GM21360 (cell line): Measurements from ENCODE around the gene MAZ.
"Not testable (repeated sequence)": the region's sequence is repeated elsewhere in the genome, so short reads cannot be mapped to it uniquely, and the experiment has no call there.

Experiments used
- ATAC-seq: cut with Tn5 transposase; IDR thresholded peaks from one replicate; pipeline ENCODE4 v1.9.1; 2021; ENCODE audit warnings: mild to moderate bottlenecking, moderate library complexity; ENCODE audit not compliant: unreplicated experiment

The MAZ gene

DNA sequence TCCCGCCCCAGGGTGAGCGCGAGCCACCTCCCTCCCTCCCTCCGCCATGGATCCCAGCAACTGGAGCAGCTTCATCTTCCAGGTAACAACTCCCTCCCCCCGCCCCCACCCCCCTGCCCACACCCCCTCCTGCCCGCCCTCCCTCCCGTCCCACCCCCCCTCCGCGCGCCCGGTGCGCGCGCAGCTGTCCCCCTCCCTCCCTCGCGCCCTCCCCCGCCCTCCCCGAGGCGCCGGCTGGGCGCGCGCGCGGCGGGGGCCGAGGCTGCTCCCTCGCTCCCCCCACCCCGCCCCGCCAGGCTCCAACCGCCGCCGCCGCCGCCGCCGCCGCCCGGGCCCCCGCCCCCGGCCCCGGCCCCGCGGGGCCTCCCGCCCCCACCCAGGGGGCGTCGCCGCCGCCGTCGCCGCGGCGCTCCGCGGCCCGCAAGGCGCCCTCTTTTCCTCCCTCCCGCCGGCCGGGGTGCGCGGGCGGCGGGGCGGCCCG, at the start of gene MAZ:
TSS of gene MAZ (plus strand) at position 431 of the 481 bp plus-strand sequence. CDS start 173 bp downstream, outside the sequence.
- no peak for ATAC-seq

DNA sequence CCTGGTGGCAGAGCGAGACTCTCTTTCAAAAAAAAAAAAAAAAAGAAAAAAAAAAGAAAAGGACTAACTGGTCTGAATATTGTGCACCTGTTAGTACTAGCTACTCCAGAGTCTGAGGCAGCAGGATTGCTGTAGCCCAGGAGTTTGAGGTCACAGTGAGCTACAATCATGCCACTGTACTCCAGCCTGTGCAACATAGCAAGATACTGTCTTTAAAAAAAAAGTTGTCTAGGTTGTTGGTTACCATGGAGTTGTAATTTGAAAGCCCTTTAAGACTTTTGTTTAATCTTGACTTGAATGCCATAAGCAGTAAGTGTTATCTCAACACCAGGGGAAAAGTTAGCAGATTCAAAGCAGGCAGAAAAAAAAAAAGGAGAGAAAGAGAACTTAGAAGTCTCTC, 49.7 kb upstream of the MAZ start:
- ATAC-seq = no peak

GRCh38 chr16:29757086-29757485, 49.2 kb upstream of the MAZ start:
- ATAC-seq = not testable (repeated sequence)

DNA sequence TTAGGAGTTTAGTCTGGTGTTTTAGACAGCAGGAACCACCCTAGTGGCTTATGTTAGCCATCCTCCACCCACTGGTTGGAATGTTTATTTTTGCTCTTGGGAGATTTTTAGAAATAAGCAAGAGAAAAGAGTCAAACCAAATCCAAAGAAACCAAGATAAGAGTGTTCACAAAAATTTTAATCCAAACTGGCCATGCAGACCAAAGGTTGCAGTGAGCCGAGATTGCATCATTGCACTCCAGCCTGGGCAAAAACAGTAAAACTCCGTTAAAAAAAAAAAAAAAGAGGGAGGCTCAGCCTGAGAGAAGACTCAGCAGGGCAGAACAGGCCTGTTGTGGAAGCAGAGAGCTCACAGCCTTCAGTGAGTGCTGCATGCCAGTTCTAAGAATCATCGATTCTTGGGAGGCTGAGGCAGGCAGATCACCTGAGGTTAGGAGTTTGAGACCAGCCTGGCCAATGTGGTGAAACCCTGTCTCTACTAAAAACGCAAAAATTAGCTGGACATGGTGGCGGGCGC, 48.3 kb upstream of the MAZ start:
- ATAC-seq = no peak

DNA sequence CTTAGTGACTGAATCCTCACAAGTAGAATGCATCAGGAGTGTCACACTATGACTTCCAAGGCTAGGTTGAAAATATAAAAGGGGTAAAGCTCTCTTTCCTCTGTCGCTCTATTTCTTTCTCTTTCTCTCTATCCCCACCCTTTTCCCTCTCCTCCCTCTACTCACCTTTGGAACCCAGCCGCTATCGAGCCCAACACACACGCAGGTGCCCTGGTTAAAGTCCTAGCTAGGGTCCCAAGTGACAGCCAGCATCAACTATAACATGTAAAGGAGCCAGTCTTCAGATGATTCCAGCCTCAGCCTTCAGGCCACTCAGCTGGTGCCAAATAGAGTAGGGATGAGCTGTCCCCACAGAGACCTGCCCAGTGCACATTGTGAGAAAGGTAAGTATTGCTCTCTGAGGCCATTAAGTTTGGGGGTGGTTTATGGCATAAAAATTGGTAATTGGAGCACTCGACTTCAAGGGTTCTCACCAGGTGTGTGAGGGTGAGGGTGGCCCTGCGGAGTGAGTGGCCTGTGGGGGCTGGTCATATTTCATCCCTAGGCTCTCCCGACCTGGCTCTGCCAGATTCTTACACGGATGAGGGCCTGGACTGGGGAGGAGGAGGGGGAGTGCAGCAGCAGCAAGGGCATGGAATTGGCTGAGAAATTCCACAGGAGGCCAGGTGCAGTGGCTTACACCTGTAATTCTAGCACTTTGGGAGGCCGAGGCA, 45.6 kb upstream of the MAZ start:
- ATAC-seq = no peak

- not testable (repeated sequence) for ATAC-seq
These were observed 45.1 kb upstream of the MAZ start for GRCh38 chr16:29761280-29761651.

DNA sequence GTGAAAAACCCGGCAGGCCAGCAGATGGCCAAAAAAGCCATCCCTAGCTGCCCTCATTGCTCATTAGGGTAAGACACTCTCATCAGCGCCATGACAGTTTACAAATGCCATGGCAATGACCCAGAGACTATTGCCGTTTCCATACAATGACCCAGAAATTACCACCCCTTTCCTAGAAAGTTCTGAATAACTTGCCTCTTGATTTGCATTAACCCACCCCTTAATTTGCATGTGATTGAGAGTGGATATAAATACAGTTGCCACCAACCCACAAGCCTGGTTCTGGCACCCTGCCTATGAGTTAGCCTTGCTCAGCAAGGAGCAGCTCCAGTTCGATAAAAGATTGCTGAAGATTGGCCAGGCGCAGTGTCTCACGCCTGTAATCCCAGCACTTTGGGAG, 44.4 kb upstream of the MAZ start:
- ATAC-seq = no peak

DNA sequence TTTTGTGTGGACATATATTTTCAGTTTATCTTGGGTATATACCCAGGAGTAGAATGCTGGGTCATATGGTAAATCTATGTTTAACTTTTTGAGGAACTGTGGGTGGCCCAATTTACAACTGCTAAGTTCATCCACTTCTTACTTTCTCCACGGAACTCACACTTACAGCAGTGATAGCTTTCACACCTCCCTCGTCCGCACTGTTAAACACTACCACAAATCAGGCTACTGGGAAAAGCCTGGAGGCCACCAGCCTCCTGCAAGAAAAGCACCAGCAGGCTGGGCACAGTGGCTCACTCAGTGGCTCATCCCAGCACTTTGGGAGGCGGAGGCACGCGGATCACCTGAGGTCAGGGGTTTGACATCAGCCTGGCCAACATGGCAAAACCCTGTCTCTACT, 43.0 kb upstream of the MAZ start:
- no peak for ATAC-seq

DNA sequence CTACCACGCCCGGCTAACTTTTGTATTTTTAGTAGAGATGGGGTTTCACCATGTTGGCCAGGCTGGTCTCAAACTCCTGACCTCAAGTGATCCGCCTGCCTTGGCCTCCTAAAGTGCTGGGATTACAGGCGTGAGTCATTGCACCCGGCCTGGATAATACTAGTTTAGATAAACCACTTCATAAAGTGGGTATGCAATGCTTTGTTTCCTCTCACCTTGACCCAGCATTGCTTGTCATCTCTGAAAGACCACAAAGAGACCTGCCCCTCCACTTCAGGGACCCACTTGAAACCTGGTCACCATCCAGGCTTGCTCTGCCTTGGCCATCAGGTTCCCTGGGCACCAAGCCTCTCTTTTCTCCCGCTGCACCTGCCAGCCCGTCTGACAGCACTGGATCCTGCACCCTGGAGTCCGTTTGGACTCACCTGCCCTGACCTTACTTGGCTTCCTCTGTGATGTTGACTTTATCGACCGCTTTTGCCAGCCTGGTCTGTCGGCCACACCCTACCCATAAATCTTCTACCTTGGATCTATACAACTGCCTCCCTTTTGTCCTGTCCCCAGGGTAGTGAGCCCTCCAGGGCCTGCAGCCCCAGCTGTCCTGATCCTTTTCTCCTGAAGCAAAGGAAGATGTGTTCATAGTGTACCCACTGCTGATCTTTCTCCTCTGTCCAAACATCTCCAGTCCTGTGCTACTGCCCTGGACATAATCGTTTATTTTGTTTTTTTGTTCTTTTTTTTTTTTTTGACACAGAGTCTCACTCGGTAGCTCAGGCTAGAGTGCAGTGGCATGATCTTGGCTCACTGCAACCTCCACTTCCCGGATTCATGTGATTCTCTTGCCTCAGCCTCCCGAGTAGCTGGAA, 40.9 kb upstream of the MAZ start:
- ATAC-seq = no peak

DNA sequence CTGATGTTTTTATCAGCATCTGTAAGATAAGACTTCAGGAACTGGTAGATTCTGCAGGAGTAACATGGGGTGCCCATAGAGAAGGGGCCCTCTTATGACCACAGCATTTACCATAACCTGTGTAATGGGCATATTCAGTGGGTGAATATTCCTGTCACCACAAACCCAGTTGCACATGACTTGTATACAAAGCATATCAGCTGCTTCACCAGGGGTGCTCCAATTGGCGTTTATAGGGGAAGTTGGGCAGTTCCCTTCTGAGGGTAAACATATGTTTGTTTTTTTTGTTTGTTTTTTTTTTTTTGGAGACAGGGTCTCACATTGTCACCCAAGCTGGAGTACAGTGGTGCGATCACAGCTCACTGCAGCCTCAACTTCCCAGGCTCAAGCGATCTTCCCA, 39.8 kb upstream of the MAZ start:
- ATAC-seq = no peak

DNA sequence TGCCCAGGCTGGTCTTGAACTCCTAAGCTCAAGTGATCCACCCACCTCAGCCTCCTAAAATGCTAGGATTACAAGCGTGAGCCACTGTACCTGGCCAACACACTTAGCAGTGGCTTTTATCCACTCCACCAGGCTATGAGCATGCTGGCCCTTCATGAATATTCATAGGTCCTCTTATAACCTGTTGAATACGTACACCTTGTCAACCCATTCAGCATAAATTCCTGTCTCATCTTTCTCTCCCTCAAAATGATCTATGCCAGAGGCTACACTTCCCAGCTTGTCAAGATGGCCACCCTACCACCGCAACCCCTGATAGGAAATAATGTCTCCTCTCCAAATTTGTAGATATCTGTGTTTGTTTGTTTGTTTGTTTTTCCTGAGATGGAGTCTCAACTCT, 39.3 kb upstream of the MAZ start:
- ATAC-seq = no peak

DNA sequence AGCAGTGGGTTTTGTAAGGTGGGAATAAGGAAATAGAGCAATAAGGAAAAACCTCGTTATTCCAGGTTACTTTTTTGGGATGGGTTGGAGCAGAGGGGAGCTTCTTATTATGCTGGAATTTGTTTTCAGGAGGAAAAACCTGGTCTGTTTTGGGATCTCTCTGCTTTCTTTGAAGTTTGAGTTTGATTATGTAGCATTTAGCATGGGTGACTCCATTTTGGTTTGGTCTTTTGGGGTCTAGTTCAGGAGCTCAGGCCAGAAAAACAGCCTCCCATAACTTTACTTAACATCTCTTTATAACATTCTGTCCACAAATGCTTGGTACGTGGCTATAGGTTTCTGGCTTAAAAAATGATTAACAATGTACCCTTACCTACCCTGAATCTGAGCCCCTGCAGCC, 36.8 kb upstream of the MAZ start:
- no peak for ATAC-seq

DNA sequence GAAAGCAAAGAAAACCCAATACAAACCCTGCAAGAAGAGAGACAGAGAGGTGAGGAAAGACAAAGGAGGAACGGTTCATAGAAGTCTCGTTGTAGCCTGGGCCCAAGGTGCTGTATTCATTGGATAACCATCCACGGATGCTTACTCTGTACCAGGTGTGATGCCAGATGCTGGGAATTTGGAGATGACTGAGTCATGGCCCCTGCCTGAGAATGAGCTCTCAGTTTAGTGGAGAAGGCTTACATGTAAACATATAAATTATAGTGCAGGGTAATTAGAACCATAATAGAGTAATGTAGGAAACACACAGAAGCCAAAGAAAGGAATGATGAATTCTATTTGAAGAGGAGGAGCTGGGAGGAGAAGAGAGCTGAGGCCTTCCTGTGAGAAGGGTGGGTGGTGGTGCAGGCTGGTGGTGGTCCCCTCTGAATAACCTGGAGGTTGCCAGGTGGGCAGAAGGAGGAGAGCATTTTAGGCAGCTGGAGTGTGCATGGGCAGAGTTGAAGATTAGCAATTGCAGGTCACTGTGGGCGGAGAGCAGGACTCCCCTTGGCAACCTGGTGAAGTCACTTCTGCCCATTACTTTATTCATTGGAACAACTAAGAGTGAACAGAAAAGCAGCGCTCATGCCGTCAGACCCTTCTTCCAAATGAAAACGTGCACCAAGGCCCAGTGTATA, 35.9 kb upstream of the MAZ start:
- no peak for ATAC-seq

DNA sequence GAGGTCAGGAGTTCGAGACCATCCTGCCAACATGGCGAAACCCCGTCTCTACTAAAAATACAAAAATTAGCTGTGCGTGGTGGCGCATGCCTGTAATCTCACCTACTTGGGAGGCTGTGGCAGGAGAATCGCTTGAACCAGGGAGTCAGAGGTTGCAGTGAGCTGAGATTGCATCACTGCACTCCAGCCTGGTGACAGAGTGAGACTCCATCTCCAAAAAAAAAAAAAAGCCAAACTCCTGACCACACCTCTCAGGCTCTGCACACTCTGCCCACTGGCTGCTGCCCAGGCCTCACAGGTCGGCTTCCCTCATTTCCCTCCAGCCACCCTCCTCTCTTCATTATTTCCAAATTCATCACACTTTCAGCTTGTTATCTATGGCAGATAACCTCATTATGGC, 34.0 kb upstream of the MAZ start:
- ATAC-seq = not testable (repeated sequence)

GRCh38 chr16:29774730-29775129, 31.6 kb upstream of the MAZ start:
- ATAC-seq = no peak

DNA sequence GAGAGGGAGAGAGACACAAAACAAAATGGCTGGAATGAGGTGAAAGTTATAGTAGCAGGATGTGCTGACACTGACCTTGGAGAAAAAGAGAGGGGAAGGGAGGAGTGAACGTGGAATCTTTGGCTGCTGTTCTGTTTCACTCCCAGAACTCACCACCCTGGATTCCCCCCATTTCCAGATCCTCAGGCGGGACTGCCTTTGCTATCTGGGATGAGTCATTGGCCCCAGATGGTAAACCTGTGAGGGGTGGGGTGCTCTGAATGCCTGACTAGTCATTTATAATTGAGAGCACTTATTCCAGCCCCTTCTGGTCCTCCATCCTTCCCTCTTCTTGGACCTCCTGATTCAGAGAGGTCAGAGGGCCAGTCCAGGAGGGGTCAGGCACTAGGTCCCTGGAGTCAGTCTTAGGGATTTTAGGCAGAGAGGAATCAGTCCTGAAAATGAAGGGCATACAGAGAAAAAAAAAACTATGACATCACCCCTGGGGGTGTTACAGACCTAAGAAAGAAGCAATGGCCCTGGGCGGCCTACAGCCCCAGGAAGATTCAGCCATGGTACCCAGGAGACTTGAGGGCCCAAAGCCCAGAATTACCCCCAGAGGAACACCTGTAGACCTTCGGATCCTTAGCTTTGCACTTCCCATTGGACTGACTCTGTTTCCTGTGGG, 30.5 kb upstream of the MAZ start:
- no peak for ATAC-seq

GRCh38 chr16:29777576-29778350, 28.6 kb upstream of the MAZ start, which contains the start of gene ZG16:
ZG16 (plus strand) TSS chr16:29778256; CDS start chr16:29779267, 1,011 bp downstream.
- no peak for ATAC-seq

DNA sequence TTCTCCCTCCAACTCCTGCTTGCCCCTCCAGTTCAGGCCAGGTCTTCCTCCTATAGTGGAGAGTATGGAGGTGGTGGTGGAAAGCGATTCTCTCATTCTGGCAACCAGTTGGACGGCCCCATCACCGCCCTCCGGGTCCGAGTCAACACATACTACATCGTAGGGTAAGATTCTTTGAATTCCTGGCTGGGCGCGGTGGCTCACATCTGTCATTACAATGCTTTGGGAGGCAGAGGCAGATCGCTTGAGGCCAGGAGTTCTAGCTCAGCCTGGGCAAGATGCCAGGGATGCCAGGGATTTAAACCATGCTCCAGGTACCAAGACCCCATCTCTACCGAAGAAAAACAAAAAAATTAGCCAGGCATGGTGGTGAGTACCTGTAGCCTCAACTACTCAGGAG, 26.9 kb upstream of the MAZ start:
- ATAC-seq = no peak

- ATAC-seq = not testable (repeated sequence)
These were observed 23.0 kb upstream of the MAZ start for GRCh38 chr16:29783094-29783953.
